Immature natural killer cell (primary cell): ENCODE measurements around the gene EIF1. TPM values are rescaled to one million over a fixed set of nuclear protein-coding genes. Genes with fewer than 3 reads are reported as not detected.
"Not testable (repeated sequence)": the region's sequence is repeated elsewhere in the genome, so short reads cannot be mapped to it uniquely, and the experiment has no call there.

Experiments used
- DNase-seq, 3 donors: peaks; one replicate each; pipeline ENCODE4 v3.0.0; 2022; ENCODE audit warnings: mixed read lengths in 1 of 3
- H3K27ac Mint-ChIP-seq, 6 donors: one replicate each; pipeline ENCODE4 v1.8.0; 2020; ENCODE audit warnings: mixed read lengths in 6 of 6, mild to moderate bottlenecking in 5 of 6, inconsistent platforms in 4 of 6, moderate library complexity in 3 of 6
- H3K27me3 Mint-ChIP-seq, 3 donors: one replicate each; pipeline ENCODE4 v1.8.0; 2020 to 2021; ENCODE audit warnings: low read depth in 3 of 3, mild to moderate bottlenecking in 3 of 3, mixed read lengths in 3 of 3, moderate library complexity in 3 of 3, inconsistent platforms in 1 of 3
- H3K36me3 Mint-ChIP-seq, 3 donors: one replicate each; pipeline ENCODE4 v1.8.0; 2020; ENCODE audit warnings: mixed read lengths in 3 of 3, inconsistent platforms in 2 of 3, mild to moderate bottlenecking in 2 of 3
- H3K4me1 Mint-ChIP-seq, 2 donors: one replicate each; pipeline ENCODE4 v1.8.0; 2020; ENCODE audit warnings: inconsistent platforms in 2 of 2, mild to moderate bottlenecking in 2 of 2, mixed read lengths in 2 of 2, moderate library complexity in 1 of 2
- H3K4me3 Mint-ChIP-seq, 5 donors: one replicate each; pipeline ENCODE4 v1.8.0; 2020; ENCODE audit warnings: mild to moderate bottlenecking in 5 of 5, mixed read lengths in 5 of 5, inconsistent platforms in 3 of 5, moderate library complexity in 3 of 5
- H3K9me3 Mint-ChIP-seq, 6 donors: one replicate each; pipeline ENCODE4 v1.8.0; 2020; ENCODE audit warnings: mild to moderate bottlenecking in 6 of 6, mixed read lengths in 6 of 6, inconsistent platforms in 4 of 6, moderate library complexity in 3 of 6
- polyA plus RNA-seq, 3 donors: library from polyadenylated mRNA; unstranded; fragments of 300-500 nt; fragmentation: Illumina TruSeq; gene quantifications; one replicate each; pipeline ENCODE4 v1.2.3, GENCODE V29; 2021

EIF1 gene
- polyA plus RNA-seq, 3 donors from 2014 or later = 639 to 1,260 (median 915) TPM

- H3K4me3 Mint-ChIP-seq = peak overlapping the region; percentile 76 to 93 (median 87)
- H3K27me3 Mint-ChIP-seq = no peaks in the 10 kb centered on the region
- peaks cover 23 to 25% of the 10 kb centered on the region in 2 donors for H3K4me1 Mint-ChIP-seq
These were observed 10.2 kb upstream of the EIF1 start for GRCh38 chr17:41678411-41678906.

GRCh38 chr17:41678907-41679739 lies 9.6 kb upstream of the EIF1 start:
- Mint-ChIP-seq H3K4me1 (peaks cover 23 to 25% of the 10 kb centered on the region in 2 donors), H3K4me3 (peak overlapping the region; percentile 76 to 93 (median 87)), H3K9me3 (no peaks in the 10 kb centered on the region), H3K36me3 (no peaks in the 10 kb centered on the region), H3K27ac (peak overlapping the region; percentile 92 to 99 (median 96)), H3K27me3 (no peaks in the 10 kb centered on the region)
- DNase-seq = peak; percentile 63 to 72 (median 66)

More at GRCh38 chr17:41678411-41678906, 10.2 kb upstream of the EIF1 start:
- Mint-ChIP-seq H3K9me3 (no peaks in the 10 kb centered on the region), H3K36me3 (no peaks in the 10 kb centered on the region), H3K27ac (peak overlapping the region; percentile 92 to 99 (median 96))
- no peak for DNase-seq

- DNase-seq = no peak
- Mint-ChIP-seq H3K4me3 (peak overlapping the region in 1 of 5 donors; percentile 84), H3K27ac (peak overlapping the region; percentile 92 to 99 (median 96)), H3K27me3 (no peaks in the 10 kb centered on the region), H3K9me3 (no peaks in the 10 kb centered on the region), H3K4me1 (peaks cover 23 to 25% of the 10 kb centered on the region in 2 donors), H3K36me3 (no peaks in the 10 kb centered on the region)
These were observed 8.8 kb upstream of the EIF1 start for GRCh38 chr17:41679740-41680425.

- no peak for DNase-seq
- Mint-ChIP-seq H3K27me3 (no peaks in the 10 kb centered on the region), H3K36me3 (no peaks in the 10 kb centered on the region), H3K4me1 (peaks cover 23 to 25% of the 10 kb centered on the region in 2 donors), H3K9me3 (no peaks in the 10 kb centered on the region), H3K4me3 (no peak overlapping the region), H3K27ac (peak overlapping the region in 1 of 6 donors; percentile 55)
These were observed 8.2 kb upstream of the EIF1 start for GRCh38 chr17:41680426-41681040.

GRCh38 chr17:41681776-41682175 lies 6.9 kb upstream of the EIF1 start:
- H3K4me3 Mint-ChIP-seq = no peak overlapping the region
- H3K4me1 Mint-ChIP-seq = peaks cover 23 to 25% of the 10 kb centered on the region in 2 donors
- DNase-seq = no peak

GRCh38 chr17:41682631-41683030 lies 6.1 kb upstream of the EIF1 start:
- H3K27me3 Mint-ChIP-seq = no peaks in the 10 kb centered on the region

More at GRCh38 chr17:41681776-41682175, 6.9 kb upstream of the EIF1 start:
- Mint-ChIP-seq H3K27me3 (no peaks in the 10 kb centered on the region), H3K27ac (no peak overlapping the region), H3K36me3 (no peaks in the 10 kb centered on the region), H3K9me3 (no peaks in the 10 kb centered on the region)

GRCh38 chr17:41683441-41684007 lies 5.2 kb upstream of the EIF1 start:
- H3K9me3 Mint-ChIP-seq = no peaks in the 10 kb centered on the region
- H3K4me1 Mint-ChIP-seq = peaks cover 21 to 23% of the 10 kb centered on the region in 2 donors
- H3K4me3 Mint-ChIP-seq = no peak overlapping the region
- no peak overlapping the region for H3K27ac Mint-ChIP-seq
- peaks cover 1 to 3% (median 3%) of the 10 kb centered on the region in 3 donors for H3K27me3 Mint-ChIP-seq
- no peaks in the 10 kb centered on the region for H3K36me3 Mint-ChIP-seq
- DNase-seq = no peak

More at GRCh38 chr17:41682631-41683030, 6.1 kb upstream of the EIF1 start:
- Mint-ChIP-seq H3K4me3 (no peak overlapping the region), H3K9me3 (no peaks in the 10 kb centered on the region), H3K36me3 (no peaks in the 10 kb centered on the region), H3K27ac (no peak overlapping the region), H3K4me1 (peaks cover 19 to 22% of the 10 kb centered on the region in 2 donors)
- no peak for DNase-seq

- Mint-ChIP-seq H3K9me3 (peaks cover 0 to 2% (median 0%) of the 10 kb centered on the region in 6 donors), H3K4me3 (no peak overlapping the region), H3K36me3 (no peaks in the 10 kb centered on the region), H3K4me1 (peaks cover 16 to 19% of the 10 kb centered on the region in 2 donors), H3K27ac (no peak overlapping the region), H3K27me3 (peaks cover 6 to 8% (median 8%) of the 10 kb centered on the region in 3 donors)
- no peak for DNase-seq
These were observed 4.7 kb upstream of the EIF1 start for GRCh38 chr17:41684035-41684434.

GRCh38 chr17:41685753-41686152 lies 2.9 kb upstream of the EIF1 start:
- DNase-seq, H3K9me3 Mint-ChIP-seq, H3K27ac Mint-ChIP-seq, H3K4me3 Mint-ChIP-seq: not testable (repeated sequence)
- Mint-ChIP-seq H3K27me3 (peaks cover 23 to 26% (median 25%) of the 10 kb centered on the region in 3 donors), H3K4me1 (peaks cover 22 to 25% of the 10 kb centered on the region in 2 donors), H3K36me3 (peaks cover 9 to 13% (median 12%) of the 10 kb centered on the region in 3 donors)

- H3K9me3 Mint-ChIP-seq = peaks cover 0 to 2% (median 0%) of the 10 kb centered on the region in 6 donors
- H3K27ac Mint-ChIP-seq = no peak overlapping the region
- peaks cover 13 to 18% (median 18%) of the 10 kb centered on the region in 3 donors for H3K36me3 Mint-ChIP-seq
- peaks cover 27 to 30% of the 10 kb centered on the region in 2 donors for H3K4me1 Mint-ChIP-seq
- peaks cover 28 to 31% (median 30%) of the 10 kb centered on the region in 3 donors for H3K27me3 Mint-ChIP-seq
- no peak overlapping the region for H3K4me3 Mint-ChIP-seq
- no peak for DNase-seq
These were observed 2.4 kb upstream of the EIF1 start for GRCh38 chr17:41686281-41686680.

GRCh38 chr17:41687828-41688640 lies 651 bp upstream of the EIF1 start:
- H3K4me1 Mint-ChIP-seq = peaks cover 35 to 47% of the 10 kb centered on the region in 2 donors

GRCh38 chr17:41689497-41690299 lies 1.0 kb downstream of the EIF1 start:
- peaks cover 17 to 44% (median 38%) of the 10 kb centered on the region in 3 donors for H3K36me3 Mint-ChIP-seq
- H3K4me1 Mint-ChIP-seq = peaks cover 35 to 48% of the 10 kb centered on the region in 2 donors
- peak overlapping the region; percentile 94 to 100 (median 99) for H3K27ac Mint-ChIP-seq
- H3K27me3 Mint-ChIP-seq = peaks cover 44 to 50% (median 50%) of the 10 kb centered on the region in 3 donors
- H3K9me3 Mint-ChIP-seq = peaks cover 0 to 2% (median 0%) of the 10 kb centered on the region in 6 donors
- peak overlapping the region; percentile 85 to 98 (median 97) for H3K4me3 Mint-ChIP-seq
- DNase-seq = peak; percentile 66 to 73 (median 72)

More at GRCh38 chr17:41687828-41688640, 651 bp upstream of the EIF1 start:
- Mint-ChIP-seq H3K36me3 (peaks cover 17 to 35% (median 35%) of the 10 kb centered on the region in 3 donors), H3K9me3 (peaks cover 0 to 2% (median 0%) of the 10 kb centered on the region in 6 donors), H3K27me3 (peaks cover 40 to 47% (median 46%) of the 10 kb centered on the region in 3 donors), H3K4me3 (peak overlapping the region; percentile 85 to 98 (median 97)), H3K27ac (peak overlapping the region; percentile 94 to 100 (median 99))
- no peak for DNase-seq
